Stomach (tissue), 4 donors: ENCODE results near the gene KCNIP2.

ENCODE experiments used
- CTCF ChIP-seq, 7 experiments: fragments of 450-650 bp in 4 of 7; fragments of 200-600 bp in 3 of 7; sonication (generic) in 3 of 7; IDR thresholded peaks; one replicate each; pipeline ENCODE4 v1.5.1; 2016 to 2019; ENCODE audit warnings: antibody characterized with exemption in 7 of 7, control low read depth in 2 of 7, mild to moderate bottlenecking in 1 of 7
- POLR2A ChIP-seq, 4 donors: fragments of 450-650 bp; IDR thresholded peaks; one replicate each; pipeline ENCODE4 v1.6.1; 2016; ENCODE audit warnings: antibody characterized with exemption in 4 of 4, control low read depth in 2 of 4, mild to moderate bottlenecking in 1 of 4, moderate library complexity in 1 of 4
- POLR2AphosphoS5 ChIP-seq, 3 donors: sonication (generic); formaldehyde crosslinking; IDR thresholded peaks; one replicate each; pipeline ENCODE4 v1.6.1; 2016; ENCODE audit warnings: antibody characterized with exemption in 3 of 3

GRCh38 chr10:101816376-101816775 is 27.2 kb downstream of the KCNIP2 start:
- TF ChIP-seq POLR2AphosphoS5 (IDR thresholded peaks at IDR 0.05) (no peak), CTCF (IDR thresholded peaks at IDR 0.05) (no peak), POLR2A (IDR thresholded peaks at IDR 0.05) (no peak)
